H1 (cell line): ENCODE data around the gene LEFTY1. TPM values are rescaled to one million over a fixed set of nuclear protein-coding genes. Genes with fewer than 3 reads are reported as not detected.

ENCODE experiments used
- CEBPB ChIP-seq: IDR thresholded peaks from 2 replicates; pipeline ENCODE4 v1.6.1; 2012; ENCODE audit warnings: low read depth, low read length
- EZH2 ChIP-seq: fragments of 200-600 bp; sonication (generic); IDR thresholded peaks from 2 replicates; pipeline ENCODE4 v1.7.1; 2012; ENCODE audit warnings: low read depth, mild to moderate bottlenecking, moderate library complexity, low read length, inconsistent platforms; ENCODE audit not compliant: severe bottlenecking
- KDM4A ChIP-seq: IDR thresholded peaks from one replicate; pipeline ENCODE4 v1.7.1; 2012; ENCODE audit warnings: low read depth, mild to moderate bottlenecking, moderate library complexity, low read length, inconsistent platforms; ENCODE audit not compliant: severe bottlenecking
- SP4 ChIP-seq: IDR thresholded peaks from 2 replicates; pipeline ENCODE4 v1.6.1; 2012; ENCODE audit warnings: low read length, inconsistent platforms
- SRF ChIP-seq: IDR thresholded peaks from 2 replicates; pipeline ENCODE4 v1.6.1; 2011; ENCODE audit warnings: mild to moderate bottlenecking, low read depth, low read length, moderate library complexity
- SUZ12 ChIP-seq: fragments of 200-600 bp; sonication (generic); IDR thresholded peaks from 2 replicates; pipeline ENCODE4 v1.6.1; 2012; ENCODE audit warnings: mild to moderate bottlenecking, inconsistent platforms, low read length, moderate library complexity, mixed read lengths
- polyA plus RNA-seq, 7 experiments: library from polyadenylated mRNA; depleted of rRNA in 3 of 7; stranded (reverse) in 5 of 7; unstranded in 2 of 7; fragments of >200 nt in 5 of 7; fragments of 200-250 nt in 2 of 7; gene quantifications; 1 replicate in 5 of 7; 2 replicates in 1 of 7; 4 replicates in 1 of 7; pipeline versions ENCODE4 v1.2.1 to v1.2.3, GENCODE V29; 2011 to 2013; ENCODE audit warnings: missing spikeins in 2 of 7, mixed read lengths in 2 of 7
- total RNA-seq: library from RNA; stranded (reverse); fragmentation: NEBNext Ultra II Directional; extraction: Animal tissue kit (Norgen Biotek cat#: 25700); gene quantifications from 2 replicates; pipeline ENCODE4 v1.2.1, GENCODE V29; 2021

LEFTY1 gene
- total and polyA plus RNA-seq, 2 of the 8 experiments (the other 6 are each of a cell fraction or from before 2014, with no cell fraction given) = 4.5 to 11.7 TPM

GRCh38 chr1:225861834-225862580, 26.9 kb downstream of the LEFTY1 start (continued):
- TF ChIP-seq SP4 (no peak), CEBPB (no peak), KDM4A (no peak), EZH2 (no peak), SUZ12 (no peak), SRF (no peak)
